Panc1 (cell line): Measurements from ENCODE around the gene CMTM6. TPM values are rescaled to one million over a fixed set of nuclear protein-coding genes. Genes with fewer than 3 reads are reported as not detected.
"Not testable (repeated sequence)": the region's sequence is repeated elsewhere in the genome, so short reads cannot be mapped to it uniquely, and the experiment has no call there.

ENCODE experiments used
- ATAC-seq: fragments of 200-7000 bp; cut with Tn5 transposase; 2 replicates; pipeline ENCODE4 v1.9.1; 2020; ENCODE audit warnings: mild to moderate bottlenecking, moderate library complexity
- BruUV-seq: library from RNA; stranded (reverse); fragments of 400-500 nt; replicated peaks from 2 replicates; lab custom pipeline; 2021; lab: Mats Ljungman, UMichigan
- CTCF ChIA-PET: fragments of 300-600 bp; sonication (Branson Sonifier 250); formaldehyde crosslinking; loops from one replicate; lab custom pipeline; 2022; ENCODE audit warnings: antibody characterized with exemption; lab: Charles Lee
- POLR2A ChIA-PET: fragments of 300-600 bp; sonication (Branson Sonifier 250); formaldehyde crosslinking; loops from one replicate; lab custom pipeline; 2022; ENCODE audit warnings: antibody characterized with exemption; lab: Charles Lee
- DNase-seq: peaks from one replicate; pipeline ENCODE4 v3.0.0-alpha.2; 2010; ENCODE audit warnings: low read depth, low spot score
- H3K27ac ChIP-seq: 2 replicates; pipeline ENCODE4 v1.5.1; 2011; ENCODE audit warnings: mild to moderate bottlenecking, low read length, inconsistent platforms
- H3K27me3 ChIP-seq: fragments of 200-500 bp; sonication (Bioruptor generic); 2 replicates; pipeline ENCODE4 v1.6.0; 2014; ENCODE audit warnings: low read length, inconsistent platforms; ENCODE audit not compliant: control insufficient read depth, insufficient read depth
- H3K36me3 ChIP-seq: fragments of 200-500 bp; sonication (Bioruptor generic); 2 replicates; pipeline ENCODE4 v1.5.1; 2014; ENCODE audit warnings: inconsistent platforms, mild to moderate bottlenecking, low read length, moderate library complexity; ENCODE audit not compliant: control insufficient read depth, insufficient read depth
- H3K4me1 ChIP-seq: 2 replicates; pipeline ENCODE4 v1.5.1; 2011; ENCODE audit warnings: inconsistent platforms, mild to moderate bottlenecking, low read length, moderate library complexity; ENCODE audit not compliant: control insufficient read depth, insufficient read depth
- H3K4me3 ChIP-seq, 2 experiments: 2 replicates each; pipeline ENCODE4 v1.5.1; 2011 to 2012; ENCODE audit warnings: low read depth in 2 of 2, low read length in 2 of 2, mild to moderate bottlenecking in 2 of 2, inconsistent platforms in 1 of 2, moderate library complexity in 1 of 2
- H3K9me3 ChIP-seq: fragments of 200-500 bp; sonication (Bioruptor generic); 2 replicates; pipeline ENCODE4 v1.5.1; 2014; ENCODE audit warnings: low read depth, mild to moderate bottlenecking, inconsistent platforms, low read length, moderate library complexity; ENCODE audit not compliant: control insufficient read depth, insufficient read depth
- POLR2AphosphoS5 ChIP-seq: IDR thresholded peaks from 2 replicates; pipeline ENCODE4 v1.6.1; 2012; ENCODE audit warnings: mild to moderate bottlenecking, low read depth, low read length, moderate library complexity
- SIN3A ChIP-seq: IDR thresholded peaks from 2 replicates; pipeline ENCODE4 v1.6.1; 2012; ENCODE audit warnings: low read depth, mild to moderate bottlenecking, low read length, moderate library complexity, borderline replicate concordance; ENCODE audit not compliant: insufficient read depth
- TCF7L2 ChIP-seq: IDR thresholded peaks from 2 replicates; pipeline ENCODE4 v1.6.1; 2011; ENCODE audit warnings: mild to moderate bottlenecking, low read depth, low read length, inconsistent platforms
- in situ Hi-C: cut with HindIII; loops from 2 replicates; pipeline ENCODE4 v1.10.0; 2016; ENCODE audit warnings: low sequenced_read_pairs, low pct_unique_long_range_greater_than_20kb
- intact Hi-C: fragments of 100-400 bp; cut with micrococcal nuclease; formaldehyde crosslinking; loops from one replicate; pipeline ENCODE4 v1.10.0; 2022; ENCODE audit not compliant: unreplicated experiment
- total RNA-seq: library from RNA; stranded (reverse); gene quantifications from one replicate; pipeline ENCODE4 v1.2.1, GENCODE V29; 2021; ENCODE audit not compliant: unreplicated experiment
- TF ChIP-seq, protein P1 (sequence below), 2 experiments: IDR thresholded peaks; 2 replicates each; pipeline ENCODE4 v1.6.1; 2011 to 2012; ENCODE audit warnings: low read depth in 2 of 2, control low read depth in 1 of 2, low read length in 1 of 2, mild to moderate bottlenecking in 1 of 2, moderate library complexity in 1 of 2; ENCODE audit not compliant: insufficient read depth in 1 of 2
- TF ChIP-seq, protein P2 (sequence below): fragments of 450-650 bp; IDR thresholded peaks from 2 replicates; pipeline ENCODE4 v1.5.1; 2017; ENCODE audit warnings: mild to moderate bottlenecking

CMTM6 gene
- total RNA-seq, 1 experiment from 2014 or later, result 56.4 TPM

DNA sequence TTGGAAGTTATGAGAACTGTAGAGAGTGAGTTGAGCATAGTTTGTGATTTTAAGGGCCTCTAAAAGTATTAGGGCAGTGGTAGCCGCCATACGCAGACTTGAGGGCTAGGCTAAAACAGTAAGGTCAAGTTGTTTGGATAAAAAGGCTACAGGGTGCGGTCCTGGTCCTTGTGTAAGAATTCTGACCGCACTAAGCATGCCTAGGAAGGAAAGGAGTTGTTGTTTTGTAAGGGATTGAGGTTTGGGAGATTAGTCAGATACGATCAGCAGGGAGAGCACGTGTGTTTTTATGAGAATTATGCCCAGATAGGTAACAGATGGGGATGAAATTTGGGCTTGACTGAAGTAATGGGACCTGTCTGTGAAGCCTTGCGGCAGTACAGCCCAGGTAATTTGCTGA lies 39.2 kb downstream of the CMTM6 start:
- H3K27me3 ChIP-seq, ATAC-seq, CTCF ChIA-PET, H3K4me1 ChIP-seq, H3K4me3 ChIP-seq, H3K36me3 ChIP-seq, H3K27ac ChIP-seq, BruUV-seq, in situ Hi-C loops, H3K9me3 ChIP-seq, DNase-seq, intact Hi-C loops: not testable (repeated sequence)
- POLR2A ChIA-PET, result interaction anchor here (0.5 kb wide), 1 partner anchor 26 kb away, joined by 3 read pairs; no protein-coding TSS in a partner anchor

DNA sequence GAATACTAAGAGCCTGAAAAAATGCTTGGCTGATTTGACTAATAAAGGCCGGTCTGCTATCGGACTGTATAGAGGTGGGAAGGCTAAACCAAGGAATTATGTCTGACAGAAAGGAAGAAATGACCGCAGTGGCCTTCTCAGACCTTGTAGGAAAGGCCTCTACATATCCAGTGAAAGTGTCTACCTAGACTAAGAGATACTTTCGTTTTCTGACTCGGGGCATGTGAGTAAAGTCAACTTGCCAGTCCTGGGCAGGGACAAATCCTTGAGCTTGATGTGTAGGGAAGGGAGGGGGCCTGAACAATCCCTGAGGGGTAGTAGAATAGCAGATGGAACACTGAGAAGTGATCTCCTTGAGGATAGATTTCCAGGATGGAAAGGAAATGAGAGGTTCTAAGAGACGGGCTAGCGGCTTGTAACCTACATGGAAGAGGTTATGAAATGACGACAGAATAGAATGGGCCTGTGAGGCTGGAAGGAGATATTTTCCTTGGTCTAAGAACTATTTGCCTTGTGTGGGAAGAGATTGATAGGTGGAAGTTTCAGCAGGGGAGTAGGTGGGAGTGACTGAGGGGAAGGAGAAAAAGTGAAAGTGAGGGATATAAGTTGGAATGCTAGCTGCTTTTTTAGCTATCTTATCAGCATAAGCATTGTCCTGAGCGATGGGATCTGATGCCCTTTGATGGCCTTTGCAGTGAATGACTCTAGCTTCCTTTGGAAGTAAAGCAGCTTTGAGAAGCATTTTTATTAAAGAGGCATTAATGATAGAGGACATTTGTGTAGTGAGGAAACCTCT lies 40.3 kb downstream of the CMTM6 start:
- H3K36me3 ChIP-seq, intact Hi-C loops, H3K4me1 ChIP-seq, ATAC-seq, CTCF ChIA-PET, BruUV-seq, H3K27me3 ChIP-seq, in situ Hi-C loops, H3K9me3 ChIP-seq, DNase-seq, POLR2A ChIA-PET: not testable (repeated sequence)
- Histone ChIP-seq H3K4me3 (peak overlapping the region in 1 of 2 experiments; percentile 7; a peak in 2 of 4 replicates), H3K27ac (peak overlapping the region; percentile 63)

DNA sequence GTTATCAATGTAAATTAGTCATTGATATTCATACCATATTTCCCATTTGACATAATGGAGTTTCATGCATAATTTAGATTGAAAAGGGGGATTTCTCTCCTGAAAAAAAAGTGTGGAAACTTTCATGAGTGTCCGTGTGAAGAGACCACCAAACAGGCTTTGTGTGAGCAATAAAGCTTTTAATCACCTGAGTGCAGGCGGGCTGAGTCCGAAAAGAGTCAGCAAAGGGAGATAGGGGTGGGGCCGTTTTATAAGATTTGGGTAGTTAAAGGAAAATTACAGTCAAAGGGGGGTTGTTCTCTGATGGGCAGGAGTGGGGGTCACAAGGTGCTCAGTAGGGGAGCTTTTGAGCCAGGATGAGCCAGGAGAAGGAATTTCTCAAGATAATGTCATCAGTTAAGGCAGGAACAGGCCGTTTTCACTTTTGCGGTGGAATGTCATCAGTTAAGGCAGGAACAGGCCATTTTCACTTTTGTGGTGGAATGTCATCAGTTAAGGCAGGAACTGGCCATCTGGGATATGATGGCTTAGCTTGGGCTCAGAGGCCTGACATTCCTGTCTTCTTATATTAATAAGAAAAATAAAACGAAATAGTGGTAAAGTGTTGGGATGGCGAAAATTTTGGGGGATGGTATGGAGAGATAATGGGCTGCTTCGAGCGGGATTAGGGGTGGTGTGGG lies 41.7 kb downstream of the CMTM6 start:
- H3K36me3 ChIP-seq, POLR2A ChIA-PET, intact Hi-C loops, CTCF ChIA-PET, H3K27ac ChIP-seq, ATAC-seq, H3K27me3 ChIP-seq, H3K9me3 ChIP-seq, H3K4me3 ChIP-seq, DNase-seq, in situ Hi-C loops, H3K4me1 ChIP-seq, BruUV-seq: not testable (repeated sequence)

DNA sequence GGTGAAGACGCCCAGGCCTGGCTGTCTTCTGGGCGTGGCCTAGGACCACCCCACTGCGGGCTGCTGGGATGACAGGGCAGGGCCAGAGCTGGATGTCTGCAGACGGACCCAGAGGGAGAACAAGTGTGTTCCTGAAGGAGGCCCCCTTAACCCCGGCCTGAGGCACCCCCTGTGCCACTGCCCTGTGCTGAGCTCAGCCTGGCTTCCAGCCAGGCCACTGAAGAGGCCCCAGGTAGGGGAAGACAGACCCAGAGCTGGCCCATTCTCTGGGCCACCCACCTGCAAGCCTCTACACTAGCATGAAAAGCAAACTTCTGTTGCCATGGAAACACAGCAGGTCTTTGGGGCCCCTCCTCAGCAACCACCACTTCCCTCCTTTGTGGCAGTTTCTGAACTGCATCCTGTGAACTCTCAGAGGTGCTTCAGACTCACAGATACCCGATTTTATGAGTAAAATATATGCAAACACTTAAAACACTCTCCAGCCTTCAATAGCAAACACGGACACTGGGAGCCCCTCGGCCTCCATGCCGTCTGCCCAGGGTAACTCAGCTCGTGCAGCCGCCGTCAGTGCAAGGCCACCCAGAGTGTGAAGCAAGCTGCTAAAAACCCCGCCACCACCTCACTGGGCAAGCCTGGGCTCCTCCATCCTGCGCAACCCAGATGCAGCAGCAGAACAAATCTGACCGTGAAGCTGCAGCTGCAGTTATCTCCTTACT lies 42.5 kb downstream of the CMTM6 start:
- no peak for DNase-seq
- BruUV-seq, result no TSS peak
- TF ChIP-seq, protein P1, sequence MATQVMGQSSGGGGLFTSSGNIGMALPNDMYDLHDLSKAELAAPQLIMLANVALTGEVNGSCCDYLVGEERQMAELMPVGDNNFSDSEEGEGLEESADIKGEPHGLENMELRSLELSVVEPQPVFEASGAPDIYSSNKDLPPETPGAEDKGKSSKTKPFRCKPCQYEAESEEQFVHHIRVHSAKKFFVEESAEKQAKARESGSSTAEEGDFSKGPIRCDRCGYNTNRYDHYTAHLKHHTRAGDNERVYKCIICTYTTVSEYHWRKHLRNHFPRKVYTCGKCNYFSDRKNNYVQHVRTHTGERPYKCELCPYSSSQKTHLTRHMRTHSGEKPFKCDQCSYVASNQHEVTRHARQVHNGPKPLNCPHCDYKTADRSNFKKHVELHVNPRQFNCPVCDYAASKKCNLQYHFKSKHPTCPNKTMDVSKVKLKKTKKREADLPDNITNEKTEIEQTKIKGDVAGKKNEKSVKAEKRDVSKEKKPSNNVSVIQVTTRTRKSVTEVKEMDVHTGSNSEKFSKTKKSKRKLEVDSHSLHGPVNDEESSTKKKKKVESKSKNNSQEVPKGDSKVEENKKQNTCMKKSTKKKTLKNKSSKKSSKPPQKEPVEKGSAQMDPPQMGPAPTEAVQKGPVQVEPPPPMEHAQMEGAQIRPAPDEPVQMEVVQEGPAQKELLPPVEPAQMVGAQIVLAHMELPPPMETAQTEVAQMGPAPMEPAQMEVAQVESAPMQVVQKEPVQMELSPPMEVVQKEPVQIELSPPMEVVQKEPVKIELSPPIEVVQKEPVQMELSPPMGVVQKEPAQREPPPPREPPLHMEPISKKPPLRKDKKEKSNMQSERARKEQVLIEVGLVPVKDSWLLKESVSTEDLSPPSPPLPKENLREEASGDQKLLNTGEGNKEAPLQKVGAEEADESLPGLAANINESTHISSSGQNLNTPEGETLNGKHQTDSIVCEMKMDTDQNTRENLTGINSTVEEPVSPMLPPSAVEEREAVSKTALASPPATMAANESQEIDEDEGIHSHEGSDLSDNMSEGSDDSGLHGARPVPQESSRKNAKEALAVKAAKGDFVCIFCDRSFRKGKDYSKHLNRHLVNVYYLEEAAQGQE (IDR thresholded peaks at IDR 0.05; ENCODE audit: insufficient read depth in 1 of 2, low read depth in 2 of 2, low read length in 1 of 2), result no peak
- TF ChIP-seq POLR2AphosphoS5 (no peak), TCF7L2 (no peak), SIN3A (no peak)
- TF ChIP-seq, protein P2, sequence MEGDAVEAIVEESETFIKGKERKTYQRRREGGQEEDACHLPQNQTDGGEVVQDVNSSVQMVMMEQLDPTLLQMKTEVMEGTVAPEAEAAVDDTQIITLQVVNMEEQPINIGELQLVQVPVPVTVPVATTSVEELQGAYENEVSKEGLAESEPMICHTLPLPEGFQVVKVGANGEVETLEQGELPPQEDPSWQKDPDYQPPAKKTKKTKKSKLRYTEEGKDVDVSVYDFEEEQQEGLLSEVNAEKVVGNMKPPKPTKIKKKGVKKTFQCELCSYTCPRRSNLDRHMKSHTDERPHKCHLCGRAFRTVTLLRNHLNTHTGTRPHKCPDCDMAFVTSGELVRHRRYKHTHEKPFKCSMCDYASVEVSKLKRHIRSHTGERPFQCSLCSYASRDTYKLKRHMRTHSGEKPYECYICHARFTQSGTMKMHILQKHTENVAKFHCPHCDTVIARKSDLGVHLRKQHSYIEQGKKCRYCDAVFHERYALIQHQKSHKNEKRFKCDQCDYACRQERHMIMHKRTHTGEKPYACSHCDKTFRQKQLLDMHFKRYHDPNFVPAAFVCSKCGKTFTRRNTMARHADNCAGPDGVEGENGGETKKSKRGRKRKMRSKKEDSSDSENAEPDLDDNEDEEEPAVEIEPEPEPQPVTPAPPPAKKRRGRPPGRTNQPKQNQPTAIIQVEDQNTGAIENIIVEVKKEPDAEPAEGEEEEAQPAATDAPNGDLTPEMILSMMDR, result no peak
- peak; percentile 60; the same call in 1 of the 2 replicates for ATAC-seq
- CTCF ChIA-PET, result no interaction called here
- no peak overlapping the region for H3K27ac ChIP-seq
- POLR2A ChIA-PET, result no interaction called here
- H3K4me3 ChIP-seq, result no peak overlapping the region
- no peaks in the 10 kb centered on the region for H3K9me3 ChIP-seq
- peaks cover 8% of the 10 kb centered on the region for H3K4me1 ChIP-seq
- in situ Hi-C loops, result no loop called here
- no peaks in the 10 kb centered on the region for H3K27me3 ChIP-seq
- intact Hi-C loops, result no loop called here
- no peaks in the 10 kb centered on the region for H3K36me3 ChIP-seq
